Vagina (tissue), 2 donors: ENCODE results near the gene INS.

Source experiments
- CTCF ChIP-seq, 3 experiments: fragments of 450-650 bp in 2 of 3; fragments of 200-600 bp in 1 of 3; sonication (generic) in 1 of 3; IDR thresholded peaks; one replicate each; pipeline ENCODE4 v1.5.1; 2017 to 2019; ENCODE audit warnings: antibody characterized with exemption in 3 of 3, mild to moderate bottlenecking in 2 of 3, moderate library complexity in 2 of 3
- POLR2A ChIP-seq, 2 donors: fragments of 450-650 bp; IDR thresholded peaks; one replicate each; pipeline ENCODE4 v1.6.1; 2017; ENCODE audit warnings: antibody characterized with exemption in 2 of 2, mild to moderate bottlenecking in 2 of 2, moderate library complexity in 2 of 2
- POLR2AphosphoS5 ChIP-seq, 2 donors: sonication (generic); formaldehyde crosslinking; IDR thresholded peaks; one replicate each; pipeline ENCODE4 v1.9.0; 2017; ENCODE audit warnings: antibody characterized with exemption in 2 of 2, mild to moderate bottlenecking in 2 of 2, low read depth in 1 of 2; ENCODE audit not compliant: insufficient read depth in 1 of 2

- TF ChIP-seq CTCF (IDR thresholded peaks at IDR 0.05) (no peak), POLR2AphosphoS5 (IDR thresholded peaks at IDR 0.05; ENCODE audit: insufficient read depth in 1 of 2, low read depth in 1 of 2) (no peak), POLR2A (IDR thresholded peaks at IDR 0.05) (no peak)
These were observed 21.9 kb downstream of the INS start, which contains the start of gene IGF2 for GRCh38 chr11:2139123-2139521.
